ENCODE measurements around the gene UNC93A.
"Not testable (repeated sequence)": the region's sequence is repeated elsewhere in the genome, so short reads cannot be mapped to it uniquely, and the experiment has no call there.

Gene UNC93A

GRCh38 chr6:167290786-167291622, at the start of gene UNC93A:
Gene UNC93A (plus strand): TSS chr6:167291315. CDS start chr6:167291490, 175 bp downstream.
- no peak for DNase-seq

GRCh38 chr6:167241321-167242134, 49.6 kb upstream of the UNC93A start:
- DNase-seq = not testable (repeated sequence)

GRCh38 chr6:167242135-167242506, 49.0 kb upstream of the UNC93A start:
- DNase-seq = not testable (repeated sequence)

- DNase-seq = not testable (repeated sequence)
These were observed 48.5 kb upstream of the UNC93A start for GRCh38 chr6:167242511-167243051.

GRCh38 chr6:167244064-167244960, 46.8 kb upstream of the UNC93A start:
- no peak for DNase-seq

- DNase-seq = no peak
These were observed 46.1 kb upstream of the UNC93A start for GRCh38 chr6:167244991-167245390.

GRCh38 chr6:167245591-167245990, 45.5 kb upstream of the UNC93A start:
- DNase-seq = no peak

- DNase-seq = no peak
These were observed 43.1 kb upstream of the UNC93A start for GRCh38 chr6:167247814-167248595.

GRCh38 chr6:167248878-167249455, 42.1 kb upstream of the UNC93A start:
- not testable (repeated sequence) for DNase-seq

GRCh38 chr6:167252271-167252670, 38.8 kb upstream of the UNC93A start:
- DNase-seq = no peak

- no peak for DNase-seq
These were observed 35.1 kb upstream of the UNC93A start for GRCh38 chr6:167255918-167256553.

- no peak for DNase-seq
These were observed 32.5 kb upstream of the UNC93A start for GRCh38 chr6:167258646-167259045.

GRCh38 chr6:167266057-167266829, 24.9 kb upstream of the UNC93A start:
- not testable (repeated sequence) for DNase-seq

GRCh38 chr6:167266830-167267555, 24.1 kb upstream of the UNC93A start:
- DNase-seq = no peak

- DNase-seq = not testable (repeated sequence)
These were observed 23.6 kb upstream of the UNC93A start for GRCh38 chr6:167267556-167267898.

GRCh38 chr6:167267921-167268401, 23.2 kb upstream of the UNC93A start:
- DNase-seq = no peak

- no peak for DNase-seq
These were observed 22.3 kb upstream of the UNC93A start for GRCh38 chr6:167268683-167269280.

- DNase-seq = no peak
These were observed 20.4 kb upstream of the UNC93A start for GRCh38 chr6:167270499-167271311.
